Hepatocyte (in vitro differentiated cells): ENCODE results near the gene NTN4.

Source experiments
- CTCF ChIP-seq: fragments of 200-600 bp; sonication (generic); IDR thresholded peaks from 2 replicates; pipeline ENCODE4 v1.5.1; 2016; ENCODE audit warnings: antibody characterized with exemption, mild to moderate bottlenecking; ENCODE audit not compliant: poor library complexity
- EZH2 ChIP-seq: fragments of 200-600 bp; sonication (generic); IDR thresholded peaks from 2 replicates; pipeline ENCODE4 v1.6.1; 2016; ENCODE audit warnings: antibody characterized with exemption, mild to moderate bottlenecking, borderline replicate concordance

GRCh38 chr12:95723693-95724384, 66.7 kb downstream of the NTN4 start:
- TF ChIP-seq CTCF (no peak), EZH2 (no peak)
